ENCODE data around the gene CDK5RAP3. TPM values are rescaled to one million over a fixed set of nuclear protein-coding genes. Genes with fewer than 3 reads are reported as not detected.

Gene CDK5RAP3
- total and polyA plus RNA-seq, 2 donors (not counting 3 experiments of a cell fraction or from before 2014, with no cell fraction given): 109 to 139 TPM

DNA sequence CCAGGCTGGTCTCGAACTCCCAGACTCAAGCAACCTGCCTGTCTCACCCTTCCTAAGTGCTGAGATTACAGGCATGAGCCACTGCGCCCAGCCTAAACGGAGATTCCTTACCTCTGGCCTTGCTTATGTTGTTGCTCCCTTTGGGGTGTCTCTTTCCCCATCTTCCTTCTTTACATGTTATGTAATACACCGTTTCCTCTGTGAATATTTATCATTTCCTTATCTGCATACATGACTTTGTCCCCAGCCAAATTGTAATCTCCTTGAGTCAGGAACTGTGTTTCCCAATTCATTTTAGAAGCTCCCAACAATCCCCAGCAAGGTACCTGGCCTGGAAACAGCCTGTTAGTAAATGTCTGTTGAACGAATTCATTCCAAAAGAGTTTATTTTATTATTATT is 51.0 kb downstream of the CDK5RAP3 start:
- H3K4me1 ChIP-seq (ENCODE audit: control insufficient read depth, extremely low read depth, insufficient read depth, low read length): peaks cover 26% of the 10 kb centered on the region
- H3K4me3 ChIP-seq (replicated peaks in 1 of 3; ENCODE audit: insufficient read depth in 1 of 3, low read depth in 1 of 3, low read length in 3 of 3): no peak overlapping the region
- H3K79me2 ChIP-seq (ENCODE audit: control insufficient read depth, insufficient read depth, low read length): no peaks in the 10 kb centered on the region
- POLR2A ChIA-PET: interaction anchor here (0.6 kb wide), 1 partner anchor 14 kb away, joined by 3 read pairs; no protein-coding TSS in a partner anchor
- no peaks in the 10 kb centered on the region for H3K27me3 ChIP-seq (ENCODE audit: control insufficient read depth in 2 of 2, insufficient read depth in 2 of 2, low read length in 2 of 2)
- FAIRE-seq (no peak), DNase-seq (ENCODE audit: low read depth, low spot score) (no peak)
- H3K9ac ChIP-seq (replicated peaks; ENCODE audit: extremely low read depth, insufficient read depth, low read length): no peak overlapping the region
- H2AFZ ChIP-seq (ENCODE audit: low read depth, low read length): no peak overlapping the region
- CTCF ChIA-PET: interaction anchor here (1.2 to 9.6 kb wide), 2 partner anchors 45 to 132 kb away, joined by 4 to 469 read pairs; partner anchors contain the start of gene CDK5RAP3
- TF ChIP-seq EZH2 (IDR thresholded peaks at IDR 0.05; ENCODE audit: borderline replicate concordance, low read depth, low read length, severe bottlenecking) (no peak), FOS (IDR thresholded peaks at IDR 0.05; ENCODE audit: borderline replicate concordance, insufficient read depth, low read length) (no peak), POLR2A (IDR thresholded peaks at IDR 0.05; ENCODE audit: low read depth, low read length) (no peak), POLR2AphosphoS5 (IDR thresholded peaks at IDR 0.05; ENCODE audit: insufficient read depth, low read depth, low read length) (no peak), GATA2 (IDR thresholded peaks at IDR 0.05; ENCODE audit: insufficient read depth, insufficient read length, low read depth, low read length) (no peak), JUN (IDR thresholded peaks at IDR 0.05; ENCODE audit: borderline replicate concordance, insufficient read depth, insufficient read length, low read depth) (no peak), MYC (IDR thresholded peaks at IDR 0.05; ENCODE audit: low read depth, low read length) (no peak)
- TF ChIP-seq, protein P1, sequence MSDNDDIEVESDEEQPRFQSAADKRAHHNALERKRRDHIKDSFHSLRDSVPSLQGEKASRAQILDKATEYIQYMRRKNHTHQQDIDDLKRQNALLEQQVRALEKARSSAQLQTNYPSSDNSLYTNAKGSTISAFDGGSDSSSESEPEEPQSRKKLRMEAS (IDR thresholded peaks at IDR 0.05; ENCODE audit: insufficient read depth, insufficient read length): no peak
- TF ChIP-seq, protein P2, sequence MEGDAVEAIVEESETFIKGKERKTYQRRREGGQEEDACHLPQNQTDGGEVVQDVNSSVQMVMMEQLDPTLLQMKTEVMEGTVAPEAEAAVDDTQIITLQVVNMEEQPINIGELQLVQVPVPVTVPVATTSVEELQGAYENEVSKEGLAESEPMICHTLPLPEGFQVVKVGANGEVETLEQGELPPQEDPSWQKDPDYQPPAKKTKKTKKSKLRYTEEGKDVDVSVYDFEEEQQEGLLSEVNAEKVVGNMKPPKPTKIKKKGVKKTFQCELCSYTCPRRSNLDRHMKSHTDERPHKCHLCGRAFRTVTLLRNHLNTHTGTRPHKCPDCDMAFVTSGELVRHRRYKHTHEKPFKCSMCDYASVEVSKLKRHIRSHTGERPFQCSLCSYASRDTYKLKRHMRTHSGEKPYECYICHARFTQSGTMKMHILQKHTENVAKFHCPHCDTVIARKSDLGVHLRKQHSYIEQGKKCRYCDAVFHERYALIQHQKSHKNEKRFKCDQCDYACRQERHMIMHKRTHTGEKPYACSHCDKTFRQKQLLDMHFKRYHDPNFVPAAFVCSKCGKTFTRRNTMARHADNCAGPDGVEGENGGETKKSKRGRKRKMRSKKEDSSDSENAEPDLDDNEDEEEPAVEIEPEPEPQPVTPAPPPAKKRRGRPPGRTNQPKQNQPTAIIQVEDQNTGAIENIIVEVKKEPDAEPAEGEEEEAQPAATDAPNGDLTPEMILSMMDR (IDR thresholded peaks at IDR 0.05; ENCODE audit: extremely low read depth in 1 of 2, insufficient read depth in 1 of 2, low read depth in 1 of 2, low read length in 2 of 2): no peak
- dilution Hi-C loops (cut with MboI; ENCODE audit: extremely low pct_ligation_motif_present, low sequenced_read_pairs) (no loop called here), intact Hi-C loops (cut with micrococcal nuclease) (loop anchor here (10.0 kb wide), 2 partner anchors 223 to 313 kb away; no protein-coding TSS in a partner anchor)
- no peak overlapping the region for H3K4me2 ChIP-seq (ENCODE audit: insufficient read depth, low read length)
- BruUV-seq (replicated peaks): no TSS peak
- H3K27ac ChIP-seq (ENCODE audit: insufficient read depth, low read depth, low read length): no peak overlapping the region
- no peaks in the 10 kb centered on the region for H4K20me1 ChIP-seq (replicated peaks; ENCODE audit: control insufficient read depth, extremely low read depth, insufficient read depth, low read length)
- no peaks in the 10 kb centered on the region for H3K9me1 ChIP-seq (replicated peaks; ENCODE audit: control insufficient read depth, extremely low read depth, insufficient read depth, low read length)
- H3K36me3 ChIP-seq (ENCODE audit: control insufficient read depth in 2 of 2, extremely low read depth in 1 of 2, insufficient read depth in 2 of 2, low read length in 2 of 2): no peaks in the 10 kb centered on the region
- no peaks in the 10 kb centered on the region for H3K9me3 ChIP-seq (replicated peaks; ENCODE audit: control insufficient read depth, insufficient read depth, low read length)
